NCI-H2081 treated with DMSO at 0.1 percent for 48 hours (cell line): ENCODE measurements around the gene SEL1L2.

Experiments used
- DNase-seq: peaks from one replicate; lab custom pipeline; 2025; lab: John Stamatoyannopoulos, UW

SEL1L2 gene

DNA sequence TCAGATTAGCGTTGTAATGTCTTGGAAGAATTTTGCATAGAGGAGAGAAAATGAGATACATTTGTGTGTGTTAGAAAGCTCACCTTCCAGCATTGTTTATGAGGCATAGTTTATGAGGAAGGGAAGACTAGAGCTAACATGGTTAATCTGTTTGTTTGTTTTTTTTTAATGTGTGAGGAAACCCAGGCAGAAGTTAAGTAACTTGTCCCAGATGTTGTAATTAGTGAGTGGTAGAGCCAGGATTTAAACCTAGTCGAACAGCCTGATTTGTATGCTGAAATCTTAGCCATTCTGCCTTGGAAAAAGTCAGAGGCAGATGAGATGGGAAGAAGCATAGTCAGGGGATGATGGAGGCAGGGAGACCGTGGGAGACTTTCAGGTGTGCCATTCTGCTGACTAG is 176.5 kb downstream of the SEL1L2 start:
- no peak for DNase-seq

GRCh38 chr20:13810446-13810845 is 180.0 kb downstream of the SEL1L2 start:
- DNase-seq, result no peak

DNA sequence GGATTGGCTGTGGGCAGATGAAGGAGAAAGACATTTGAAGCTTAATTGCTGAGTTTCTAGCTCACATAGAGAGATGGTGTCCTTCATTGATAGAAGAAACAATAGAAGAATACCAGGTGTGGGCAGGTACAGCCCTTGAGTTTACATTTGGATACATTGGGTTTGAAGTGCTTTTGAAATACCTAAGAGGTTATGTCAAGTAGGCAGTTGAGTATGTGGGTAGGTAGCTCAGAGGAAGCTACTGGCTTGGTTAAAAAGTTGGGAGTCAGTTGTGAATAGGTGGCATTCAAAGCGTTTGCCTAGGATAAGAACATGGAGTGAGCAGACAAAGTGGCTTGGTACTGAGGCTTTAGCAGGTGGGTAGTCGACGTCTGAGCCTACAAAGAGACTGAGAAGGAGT is 180.6 kb downstream of the SEL1L2 start:
- DNase-seq, result no peak

DNA sequence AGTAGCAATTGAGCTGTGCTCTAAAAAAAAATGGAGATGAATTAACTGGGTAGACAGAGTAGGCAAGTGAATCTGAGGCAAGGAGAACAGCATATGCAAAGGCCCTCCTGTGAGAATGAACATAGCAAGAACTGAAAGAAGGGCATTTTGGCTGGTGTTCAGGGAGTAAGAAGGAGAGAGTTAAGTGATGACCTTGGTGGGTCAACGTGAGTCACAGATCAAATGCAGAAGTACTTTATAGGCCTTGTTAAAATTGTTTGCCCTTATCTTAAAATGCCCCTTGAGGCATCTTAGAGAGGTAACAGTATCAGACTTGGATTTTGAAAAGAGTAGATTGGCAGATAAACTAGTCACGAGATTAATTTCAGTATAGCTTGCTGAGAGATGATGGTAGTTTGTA is 181.0 kb downstream of the SEL1L2 start:
- DNase-seq, result no peak

DNA sequence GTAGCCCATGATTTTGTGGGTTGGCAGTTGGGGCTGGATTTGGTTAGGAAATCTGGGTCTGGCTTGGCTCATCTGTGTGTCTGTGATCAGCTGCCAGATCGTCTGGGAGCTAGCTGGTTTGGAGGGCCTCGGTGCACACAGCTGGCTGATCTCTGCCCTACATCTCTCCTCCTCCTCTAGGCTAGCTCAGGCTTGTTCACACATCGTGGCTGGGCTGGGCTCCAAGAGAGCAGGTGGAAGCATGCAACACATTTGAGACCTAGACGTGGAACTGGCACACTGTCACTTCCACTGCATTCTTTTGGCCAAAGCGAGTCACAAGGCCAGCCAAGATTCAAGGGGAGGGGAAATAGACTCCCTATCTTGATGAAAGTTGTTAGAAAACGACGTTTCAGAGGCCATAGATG is 189.7 kb downstream of the SEL1L2 start:
- DNase-seq, result peak; percentile 58

GRCh38 chr20:13799974-13800373 is 190.4 kb downstream of the SEL1L2 start:
- DNase-seq, result no peak
